Activated naive CD4-positive, alpha-beta T cell treated with Interleukin-2 at 50 U/mL for 16 hours (primary cell): Measurements from ENCODE around the gene GAGE10.
"Not testable (repeated sequence)": the region's sequence is repeated elsewhere in the genome, so short reads cannot be mapped to it uniquely, and the experiment has no call there.

Experiments used
- DNase-seq: peaks from one replicate; pipeline ENCODE4 v3.0.0-alpha.2; 2020

Gene GAGE10

DNA sequence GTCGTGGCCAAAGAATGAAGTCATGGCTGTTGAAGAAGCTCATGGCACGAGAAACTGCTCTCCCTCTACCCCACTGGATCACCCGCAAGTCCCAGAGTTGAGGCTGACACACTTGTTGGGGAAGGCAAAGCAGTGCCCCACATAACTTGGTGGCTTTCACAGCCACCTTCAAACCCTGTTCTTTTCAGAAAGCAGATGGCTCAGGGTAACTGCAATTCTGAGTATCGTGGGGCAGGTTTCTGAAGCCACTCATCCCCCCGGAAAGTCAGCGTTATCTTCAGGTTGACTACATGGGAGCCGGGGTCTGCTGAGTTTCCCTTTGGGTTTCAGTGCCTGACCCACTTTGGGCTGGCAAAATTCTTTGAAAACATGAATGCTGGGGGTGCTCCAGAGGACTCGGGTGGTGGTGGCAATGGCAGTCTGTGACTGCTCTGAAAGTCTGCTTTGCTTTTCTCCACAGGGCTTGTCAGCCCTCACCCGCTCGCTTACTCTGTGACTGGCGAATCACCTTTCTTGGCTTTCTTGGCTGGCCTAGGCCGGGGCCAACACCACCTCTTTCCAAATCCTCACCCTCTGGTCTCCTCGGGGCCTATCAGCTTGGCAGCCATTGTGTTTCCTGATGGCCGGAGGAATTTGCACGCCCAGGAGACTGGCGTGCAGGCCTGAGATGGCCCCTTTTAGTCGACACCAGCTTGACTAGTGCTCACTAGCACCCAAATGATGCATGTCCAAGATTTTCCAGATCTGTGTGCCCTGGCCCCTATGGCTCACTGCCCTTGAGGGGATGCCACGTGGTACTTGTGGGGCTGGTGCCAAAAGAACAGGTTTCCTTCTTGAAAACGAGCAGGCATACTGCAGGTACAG lies 26.5 kb upstream of the GAGE10 start:
- peak; percentile 38 for DNase-seq

DNA sequence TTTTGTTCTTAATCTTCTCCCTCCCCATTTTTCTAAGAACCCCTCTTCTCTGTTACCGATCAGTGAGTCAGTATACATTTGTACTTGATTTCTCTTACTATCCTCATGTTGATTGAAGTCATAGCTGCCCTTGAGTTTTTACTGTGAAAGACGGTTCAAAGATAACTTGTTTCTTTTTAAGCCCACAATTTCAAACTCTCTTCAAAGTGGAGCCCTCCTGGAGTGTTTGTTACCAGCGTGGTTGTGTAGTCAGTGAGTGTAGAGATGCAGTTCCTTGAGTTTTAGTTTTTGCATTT lies 26.0 kb upstream of the GAGE10 start:
- DNase-seq: no peak

DNA sequence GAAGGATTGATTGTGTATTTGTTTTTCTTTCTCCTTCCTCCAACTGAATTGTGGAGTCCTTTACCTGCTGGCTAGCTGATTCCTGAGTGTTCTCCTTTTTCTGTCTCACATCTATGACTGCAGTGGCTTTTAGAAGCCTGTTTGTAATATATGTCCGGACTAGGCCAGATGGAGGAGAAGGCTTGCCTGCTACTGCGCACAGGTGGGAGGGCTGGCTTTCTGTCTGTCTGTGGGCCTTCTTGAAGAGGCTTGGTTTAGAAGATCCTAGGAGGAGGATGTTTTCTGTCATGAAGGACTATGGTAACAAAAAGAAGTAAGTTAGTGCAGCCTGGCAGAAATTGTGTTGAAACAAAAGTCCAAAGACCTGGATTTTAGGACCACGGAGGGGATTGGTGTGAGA lies 25.4 kb upstream of the GAGE10 start:
- no peak for DNase-seq

DNA sequence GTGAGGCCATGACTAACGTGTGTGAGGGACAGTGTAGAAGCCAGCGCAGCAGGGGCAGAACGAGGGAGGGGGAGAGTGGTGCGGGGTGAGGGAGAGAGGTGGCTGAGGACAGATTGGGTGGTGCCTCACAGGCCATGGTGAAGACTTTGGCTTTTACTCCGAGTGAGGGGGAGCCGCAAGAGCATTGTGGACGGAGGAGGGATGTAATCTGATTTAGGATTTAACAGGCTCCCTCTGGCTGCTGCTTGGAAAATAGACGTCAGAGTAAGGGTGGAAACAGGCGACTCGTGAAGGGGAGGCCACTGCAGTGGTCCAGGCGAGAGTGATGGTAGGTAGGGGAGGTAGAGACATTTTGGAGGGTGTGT lies 20.8 kb upstream of the GAGE10 start:
- no peak for DNase-seq

DNA sequence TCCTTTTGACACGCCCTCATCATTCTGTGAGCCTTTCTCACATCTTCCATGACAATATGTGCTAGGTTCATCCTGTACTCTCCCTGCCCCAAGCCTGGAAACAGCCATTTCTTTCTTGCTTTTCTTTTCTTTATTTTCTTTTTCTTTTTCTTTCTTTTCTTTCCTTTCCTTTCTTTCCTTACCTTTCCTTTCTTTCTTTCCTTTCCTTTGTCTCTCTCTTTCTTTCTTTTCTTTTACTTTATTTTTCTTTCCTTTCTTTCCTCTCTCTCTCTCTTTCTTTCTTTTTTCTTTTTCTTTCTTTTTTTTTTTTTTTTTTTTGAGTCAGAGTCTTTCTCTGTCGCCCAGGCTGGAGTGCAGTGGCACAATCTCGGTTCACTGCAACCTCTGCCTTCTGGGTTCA lies 19.2 kb upstream of the GAGE10 start:
- no peak for DNase-seq

DNA sequence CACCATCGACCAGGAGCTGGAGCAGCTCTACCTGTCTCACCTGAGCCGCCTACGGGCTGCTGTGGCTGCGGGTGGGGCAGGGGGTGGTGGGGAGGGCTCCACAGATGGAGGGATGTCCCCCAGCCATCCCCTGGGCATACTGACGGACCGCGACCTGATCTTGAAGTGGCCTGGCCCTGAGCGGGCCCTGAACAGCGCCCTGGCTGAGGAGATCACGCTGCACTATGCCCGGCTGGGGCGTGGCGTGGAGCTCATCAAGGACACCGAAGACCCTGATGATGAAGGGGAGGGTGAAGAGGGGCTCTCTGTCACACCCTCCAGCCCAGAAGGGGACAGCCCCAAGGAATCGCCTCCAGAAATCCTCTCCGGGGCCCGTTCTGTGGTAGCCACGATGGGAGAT lies 17.3 kb upstream of the GAGE10 start:
- DNase-seq: no peak

DNA sequence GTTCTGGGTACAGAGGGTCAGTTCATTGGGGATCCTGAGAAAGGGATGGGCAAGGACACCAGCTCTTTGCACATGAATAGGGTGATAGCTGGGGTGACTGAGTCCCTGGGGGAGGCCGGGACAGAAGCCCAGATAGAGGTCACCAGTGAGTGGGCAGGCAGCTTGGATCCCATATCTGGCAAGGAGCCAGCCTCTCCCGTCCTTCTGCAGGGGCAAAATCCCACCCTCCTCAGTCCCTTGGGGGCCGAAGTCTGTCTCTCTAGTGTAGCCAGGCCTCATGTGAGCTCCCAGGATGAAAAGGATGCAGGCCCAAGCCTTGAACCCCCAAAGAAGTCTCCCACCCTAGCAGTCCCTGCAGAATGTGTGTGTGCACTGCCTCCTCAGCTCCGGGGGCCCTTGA lies 16.9 kb upstream of the GAGE10 start:
- no peak for DNase-seq

DNA sequence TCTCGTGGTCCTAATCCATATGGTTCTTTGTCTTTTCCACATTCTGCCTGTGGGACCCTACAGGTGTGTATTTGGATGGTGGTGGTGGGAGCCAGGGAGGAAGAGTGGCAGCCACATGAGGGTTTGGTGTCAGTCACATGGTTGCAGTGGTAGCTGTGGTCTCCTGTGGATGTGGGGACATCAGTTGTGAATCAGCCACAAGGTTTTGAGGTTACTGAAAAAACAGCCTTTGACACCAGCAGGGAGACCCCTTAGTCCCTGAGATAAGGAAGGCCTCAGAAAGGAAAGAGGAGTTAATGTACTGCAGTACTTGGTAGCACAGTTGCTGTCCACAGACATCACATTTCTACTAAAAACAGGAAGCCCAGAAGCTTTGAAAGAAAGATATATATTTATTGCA lies 15.8 kb upstream of the GAGE10 start:
- DNase-seq: no peak

DNA sequence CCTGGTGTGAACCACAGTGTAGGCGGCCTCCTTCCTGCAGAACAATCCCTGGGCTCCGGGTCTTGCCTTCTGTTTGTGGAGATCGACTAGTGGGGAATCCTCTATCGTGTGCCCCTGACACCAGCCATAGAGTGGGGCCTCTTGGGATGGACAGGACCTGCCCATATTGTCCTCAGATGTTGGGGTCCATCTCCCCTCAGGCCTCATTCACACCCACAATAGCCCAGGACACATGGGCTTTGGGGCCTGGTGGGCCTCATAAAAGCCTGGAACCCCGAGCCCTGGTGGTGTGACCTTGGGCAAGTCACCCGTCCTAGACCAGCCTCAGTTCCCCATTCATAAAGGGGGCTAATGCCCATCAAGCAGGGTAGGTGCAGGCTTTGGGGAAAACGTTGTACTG lies 13.2 kb upstream of the GAGE10 start:
- DNase-seq: no peak

DNA sequence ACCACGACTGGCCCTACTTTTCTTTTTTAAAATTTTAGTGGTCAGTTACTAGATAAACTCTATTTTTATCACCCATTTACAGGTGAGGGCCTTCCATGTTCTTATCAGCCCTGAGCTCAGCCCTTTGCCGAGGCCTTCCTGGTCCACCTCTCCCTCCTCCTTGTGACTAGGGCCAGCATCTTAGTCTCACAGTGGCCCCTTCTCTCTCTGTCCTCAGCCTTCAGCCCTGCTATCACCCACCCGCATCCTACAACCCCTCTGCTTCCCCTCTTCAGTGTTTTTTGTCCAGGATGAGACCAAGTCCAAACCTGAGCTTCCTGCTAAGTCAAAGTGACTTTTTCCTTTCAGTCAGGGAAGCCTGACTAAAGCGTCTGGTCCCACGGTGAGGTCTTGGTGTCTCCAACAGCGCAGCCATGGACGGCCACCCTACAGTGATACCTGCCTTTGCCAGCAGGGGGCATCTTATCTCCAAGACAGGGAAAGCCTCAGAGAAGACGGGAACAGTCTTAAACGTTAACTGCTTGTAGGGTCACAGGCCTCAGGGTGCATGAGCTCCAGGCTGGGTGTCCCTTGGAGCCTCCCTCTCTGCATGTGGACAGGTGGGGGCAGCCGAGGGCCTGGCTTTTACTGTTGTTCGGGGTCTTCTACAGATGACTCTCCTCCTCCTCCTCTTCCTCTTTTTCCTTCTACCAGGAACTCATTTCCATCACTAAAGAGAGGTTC lies 11.7 kb upstream of the GAGE10 start:
- DNase-seq: peak; percentile 71

DNA sequence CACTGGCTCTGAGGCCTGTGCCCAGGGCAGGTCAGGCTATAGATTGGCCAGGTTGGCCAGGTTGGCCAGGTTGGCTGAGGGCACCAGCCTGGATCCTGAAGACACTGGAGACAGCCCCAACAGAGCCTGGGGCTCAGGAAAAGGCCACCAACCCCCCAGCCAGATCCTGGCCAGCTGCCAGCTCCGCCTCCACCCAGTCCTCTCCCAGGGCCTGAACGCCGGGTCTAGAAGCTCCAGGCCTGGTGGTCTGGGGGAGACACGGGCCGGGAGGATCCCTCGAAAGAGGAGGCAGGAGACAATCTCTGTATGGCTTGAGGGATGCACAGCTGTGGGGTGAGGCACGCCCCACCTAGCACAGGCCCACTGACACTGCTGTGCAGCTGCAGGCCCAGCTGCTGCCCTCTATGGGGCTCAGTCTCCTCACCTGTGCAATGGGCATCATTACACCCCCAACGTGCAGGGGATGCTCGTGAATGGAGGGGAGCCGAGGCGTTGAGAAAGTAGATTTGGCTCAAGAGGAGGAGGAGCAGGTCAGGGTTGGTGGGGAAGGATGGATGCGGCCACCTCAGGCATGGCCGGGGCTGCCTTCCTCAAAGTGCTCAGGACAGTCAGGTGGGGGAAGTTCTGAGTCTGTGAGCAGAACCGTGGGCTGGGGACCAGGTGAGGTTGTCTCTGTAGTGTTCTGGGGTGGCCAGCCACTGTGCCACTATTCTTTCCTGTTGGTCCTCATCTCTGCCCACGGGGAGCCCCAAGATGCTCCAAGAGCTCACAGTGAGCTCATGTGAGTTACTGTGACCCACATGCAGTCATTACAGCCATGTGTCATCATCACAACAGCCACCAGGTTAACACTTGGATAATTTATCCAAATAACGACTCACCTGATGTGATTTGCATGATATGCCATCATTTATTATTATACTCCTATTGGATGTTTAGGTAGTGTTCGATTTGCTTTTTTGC lies 10.8 kb upstream of the GAGE10 start:
- no peak for DNase-seq

DNA sequence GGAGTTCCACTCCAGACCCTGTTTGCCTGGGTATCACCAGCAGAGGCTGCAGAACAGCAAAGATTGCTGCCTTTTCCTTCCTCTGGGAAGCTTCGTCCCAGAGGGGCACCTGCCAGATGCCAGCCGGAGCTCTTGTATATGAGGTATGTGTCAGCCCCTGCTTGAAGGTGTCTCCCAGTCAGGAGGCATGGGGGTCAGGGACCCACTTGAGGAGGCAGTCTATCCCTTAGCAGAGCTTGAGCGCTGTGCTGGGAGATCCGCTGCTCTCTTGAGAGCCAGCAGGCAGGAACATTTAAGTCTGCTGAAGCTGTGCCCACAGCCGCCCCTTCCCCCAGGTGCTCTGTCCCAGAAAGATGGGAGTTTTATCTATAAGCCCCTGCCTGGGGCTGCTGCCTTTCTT lies 4.2 kb upstream of the GAGE10 start:
- DNase-seq: not testable (repeated sequence)

DNA sequence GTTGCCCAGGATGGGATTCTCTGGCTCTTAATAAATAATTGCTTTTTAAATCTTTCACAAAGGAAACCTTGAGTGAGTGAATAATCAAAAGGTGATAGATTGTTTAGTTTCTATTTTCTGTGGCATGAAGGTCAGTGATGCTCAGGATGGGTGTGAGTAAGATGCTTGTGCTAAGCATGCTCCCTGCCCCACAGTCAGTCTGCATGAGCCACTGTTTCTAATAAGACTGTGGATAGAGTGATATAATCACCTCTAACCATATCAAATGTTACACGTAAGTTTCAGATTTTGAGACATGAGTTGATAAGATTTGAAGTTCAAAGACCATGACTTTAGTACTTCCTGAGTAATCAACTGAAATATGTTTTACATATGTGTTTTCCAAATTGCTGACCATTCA lies 2.7 kb upstream of the GAGE10 start:
- no peak for DNase-seq

DNA sequence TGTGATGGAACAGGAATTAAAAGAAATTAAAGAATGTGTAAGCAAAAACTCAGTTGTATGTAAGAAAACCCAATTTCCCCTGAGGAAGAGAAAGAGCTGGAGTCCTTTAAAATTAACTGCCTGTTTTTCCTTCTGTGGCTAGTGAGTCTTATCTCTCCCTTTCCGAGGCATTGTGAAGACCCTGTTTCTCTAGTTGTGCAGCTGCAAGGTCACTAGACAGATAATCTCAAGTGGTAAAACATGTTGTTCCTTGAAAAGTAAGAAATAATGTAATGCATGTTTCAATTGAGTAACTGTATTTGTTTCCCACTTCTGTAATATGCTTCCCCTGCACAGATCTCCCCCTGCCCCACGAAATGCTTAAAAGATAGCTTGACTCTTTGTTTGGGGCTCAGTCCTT lies 4.3 kb downstream of the GAGE10 start:
- not testable (repeated sequence) for DNase-seq

DNA sequence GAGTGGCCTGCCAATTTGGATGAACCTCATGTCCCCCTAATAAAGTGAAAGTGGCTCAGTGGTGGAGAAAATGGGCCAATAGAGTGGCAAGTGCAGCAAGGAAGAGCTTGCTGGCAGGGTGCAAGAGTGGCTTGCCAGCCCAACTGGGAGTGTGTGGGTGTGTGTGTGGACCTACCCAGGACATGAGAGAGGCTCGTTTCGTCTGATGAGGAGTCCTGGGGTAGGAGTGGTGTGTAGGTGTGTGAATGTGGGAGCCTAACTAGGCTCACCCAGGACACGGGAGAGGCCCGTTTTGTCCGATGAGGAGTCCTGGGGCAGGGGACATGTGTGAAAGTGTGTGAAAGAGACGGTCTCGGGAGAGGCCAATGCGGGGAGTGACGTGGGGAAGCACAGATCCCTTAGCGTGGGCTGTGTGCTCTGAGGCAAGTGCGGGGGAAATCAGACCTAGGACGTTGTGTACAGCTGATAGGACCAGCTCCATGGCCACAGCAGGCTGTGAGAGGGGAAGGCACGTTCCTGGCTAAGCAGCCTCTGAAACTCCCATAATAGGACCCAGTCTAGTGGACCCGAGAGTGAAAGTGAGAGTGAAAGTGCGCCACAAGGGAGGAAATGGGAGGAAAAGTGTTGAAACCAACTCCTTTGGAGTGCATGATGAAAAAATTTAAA lies 5.3 kb downstream of the GAGE10 start:
- peak; percentile 7 for DNase-seq

DNA sequence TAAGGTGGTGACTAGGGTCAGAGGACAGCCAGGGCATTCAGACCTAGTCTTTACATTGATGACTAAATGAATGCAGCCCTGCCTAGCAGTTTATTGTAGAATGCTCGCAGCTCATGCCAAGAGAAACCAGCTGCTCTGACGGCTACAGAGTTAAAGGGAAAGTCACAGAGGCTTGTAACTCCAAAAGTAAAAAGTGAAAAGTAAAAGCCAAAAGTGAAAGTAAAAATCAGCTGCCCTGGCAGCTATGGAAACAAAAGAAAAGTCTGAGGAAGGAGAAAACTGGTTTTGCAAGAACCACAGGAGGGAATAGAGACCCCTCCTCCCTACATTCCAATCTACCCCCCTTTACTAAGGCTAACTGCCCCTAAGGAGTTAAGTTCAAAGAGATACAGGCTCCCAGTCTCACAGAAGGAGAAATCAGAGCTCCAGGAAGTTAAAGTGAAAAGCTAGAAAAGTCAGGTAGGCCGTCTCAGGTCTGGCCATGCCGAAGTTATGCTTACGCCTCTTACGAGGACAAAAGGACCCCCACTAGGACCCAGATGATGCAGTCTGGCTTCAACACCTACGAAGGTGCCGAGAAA lies 6.0 kb downstream of the GAGE10 start:
- no peak for DNase-seq

DNA sequence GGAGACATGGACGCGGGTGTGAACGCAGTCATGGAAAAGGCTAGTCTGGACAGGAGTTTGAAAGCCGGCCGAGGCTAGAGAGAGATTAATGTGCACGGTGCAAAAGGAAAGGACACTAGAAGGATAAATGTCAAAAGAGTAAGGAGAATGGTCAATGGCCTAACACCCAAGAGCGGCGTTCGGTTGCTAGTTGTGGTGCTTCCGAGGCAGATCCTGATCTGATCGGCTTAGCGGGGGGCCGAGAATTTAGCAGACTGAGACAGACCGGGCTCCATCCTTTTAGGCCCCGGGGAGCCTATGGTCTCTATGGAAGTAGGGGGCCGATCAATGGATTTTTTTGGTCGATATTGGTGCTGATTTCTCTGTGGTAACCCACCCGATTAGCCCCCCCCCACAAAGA lies 6.9 kb downstream of the GAGE10 start:
- no peak for DNase-seq

DNA sequence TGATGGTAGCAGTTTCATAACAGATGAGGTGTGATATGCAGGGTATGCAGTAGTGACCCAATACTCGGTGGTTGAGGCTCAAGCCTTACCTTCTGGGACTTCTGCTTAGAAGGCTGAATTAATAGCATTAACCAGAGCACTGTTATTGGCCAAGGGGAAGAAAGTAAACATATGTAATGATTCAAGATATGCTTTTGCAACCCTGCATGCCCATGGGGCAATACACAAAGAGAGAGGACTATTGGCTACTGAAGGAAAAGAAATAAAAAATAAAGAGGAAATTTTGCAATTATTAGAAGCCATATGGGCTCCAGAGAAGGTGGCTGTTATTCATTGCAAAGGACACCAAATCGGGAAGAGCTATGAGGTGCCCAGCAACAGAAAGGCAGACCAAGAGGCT lies 8.7 kb downstream of the GAGE10 start:
- DNase-seq: no peak

DNA sequence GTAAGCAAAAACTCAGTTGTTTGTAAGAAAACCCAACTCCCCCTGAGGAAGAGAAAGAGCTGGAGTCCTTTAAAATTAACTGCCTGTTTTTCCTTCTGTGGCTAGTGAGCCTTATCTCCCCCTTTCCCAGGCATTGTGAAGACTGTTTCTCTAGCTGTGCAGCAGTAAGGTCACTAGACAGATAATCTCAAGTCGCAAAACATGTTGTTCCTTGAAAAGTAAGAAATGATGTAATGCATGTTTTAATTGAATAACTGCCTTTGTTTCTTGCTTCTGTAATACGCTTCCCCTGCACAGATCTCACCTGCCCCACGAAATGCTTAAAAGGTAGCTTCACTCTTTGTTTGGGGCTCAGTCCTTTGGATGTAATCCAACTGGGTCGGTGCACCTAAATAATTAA lies 12.6 kb downstream of the GAGE10 start:
- no peak for DNase-seq

DNA sequence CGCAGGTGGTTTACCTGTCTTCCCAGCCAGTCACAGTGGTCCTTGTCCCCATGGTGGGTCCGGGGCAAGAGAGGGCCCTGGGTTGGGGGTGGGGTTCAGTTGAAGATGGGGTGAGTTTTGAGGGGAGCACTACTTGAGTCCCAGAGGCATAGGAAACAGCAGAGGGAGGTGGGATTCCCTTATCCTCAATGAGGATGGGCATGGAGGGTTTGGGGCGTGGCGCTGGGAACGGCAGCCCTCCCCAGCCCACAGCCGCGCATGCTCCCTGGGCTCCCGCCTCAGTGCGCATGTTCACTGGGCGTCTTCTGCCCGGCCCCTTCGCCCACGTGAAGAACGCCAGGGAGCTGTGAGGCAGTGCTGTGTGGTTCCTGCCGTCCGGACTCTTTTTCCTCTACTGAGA lies 18.3 kb downstream of the GAGE10 start, which contains the start of gene GAGE12J:
GAGE12J (plus strand) TSS at position 301 of the 400 bp plus-strand sequence. CDS start 1,157 bp downstream, outside the sequence.
- not testable (repeated sequence) for DNase-seq

DNA sequence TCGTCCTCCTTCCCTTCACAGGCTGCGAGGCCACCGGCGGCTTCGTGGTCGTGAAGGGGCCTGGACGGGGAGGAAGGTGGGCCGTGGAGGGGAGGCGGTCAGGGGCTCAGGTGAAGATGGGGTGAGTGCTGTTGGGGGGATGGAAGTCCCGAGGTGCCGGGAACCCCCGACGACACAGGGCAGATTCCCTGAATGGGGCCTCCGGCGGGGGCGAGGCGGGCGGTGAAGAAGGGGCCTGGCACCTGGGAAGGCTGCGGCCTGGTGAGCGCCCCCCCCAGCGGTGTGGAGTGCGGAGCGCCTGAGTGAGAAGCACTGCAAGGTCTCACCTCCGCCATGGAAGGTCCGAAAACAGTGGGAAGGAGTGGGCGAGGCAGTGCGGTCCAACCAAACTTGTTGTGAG lies 18.8 kb downstream of the GAGE10 start:
- not testable (repeated sequence) for DNase-seq

DNA sequence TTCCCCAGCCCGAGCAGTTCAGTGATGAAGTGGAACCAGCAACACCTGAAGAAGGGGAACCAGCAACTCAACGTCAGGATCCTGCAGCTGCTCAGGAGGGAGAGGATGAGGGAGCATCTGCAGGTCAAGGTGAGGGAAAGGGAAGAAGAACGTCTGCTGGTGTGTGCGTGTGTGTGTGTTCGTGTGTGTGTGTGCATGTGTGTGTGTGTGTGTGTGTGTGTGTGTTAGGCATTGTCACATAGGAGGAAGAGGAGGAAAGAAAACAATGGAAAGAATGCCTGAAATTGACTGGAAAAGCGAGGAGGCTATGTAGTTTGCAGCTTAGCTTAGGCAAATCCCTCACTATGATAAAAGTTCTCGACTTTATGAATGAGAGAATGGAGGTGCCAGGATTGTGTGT lies 20.3 kb downstream of the GAGE10 start:
- DNase-seq: not testable (repeated sequence)
